GM12892 (cell line): ENCODE results near the gene ZCCHC2.

Experiments
- POLR2A ChIP-seq: IDR thresholded peaks from 2 replicates; pipeline ENCODE4 v1.6.1; 2011; ENCODE audit warnings: low read depth, low read length, control low read depth
- POLR2AphosphoS5 ChIP-seq: IDR thresholded peaks from 2 replicates; pipeline ENCODE4 v1.6.1; 2011; ENCODE audit warnings: low read depth, low read length, control low read depth

DNA sequence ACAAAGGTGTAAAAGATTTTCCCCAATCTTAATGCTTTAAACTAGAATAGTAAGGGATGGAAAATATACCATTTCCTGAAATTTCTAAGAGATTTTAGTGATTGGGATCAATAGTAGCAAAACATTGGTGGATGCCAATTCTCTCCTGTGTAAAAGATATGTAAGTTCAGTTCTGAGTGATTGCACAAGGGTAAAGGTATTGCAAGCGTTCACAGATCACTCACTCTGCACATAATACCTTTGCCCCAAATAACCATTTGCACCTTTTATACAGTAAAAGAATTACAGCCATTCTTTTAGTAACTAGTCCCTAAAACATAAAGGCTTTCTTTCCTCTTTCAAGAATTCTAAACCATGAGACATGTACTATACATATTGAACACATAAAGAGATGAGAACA is 13.0 kb upstream of the ZCCHC2 start:
- TF ChIP-seq POLR2AphosphoS5 (no peak), POLR2A (no peak)
